Measurements from ENCODE around the gene TRAF3. TPM values are rescaled to one million over a fixed set of nuclear protein-coding genes. Genes with fewer than 3 reads are reported as not detected.
"Not testable (repeated sequence)": the region's sequence is repeated elsewhere in the genome, so short reads cannot be mapped to it uniquely, and the experiment has no call there.

Gene TRAF3
- total RNA-seq, 1 donor from 2014 or later: 10.7 TPM

DNA sequence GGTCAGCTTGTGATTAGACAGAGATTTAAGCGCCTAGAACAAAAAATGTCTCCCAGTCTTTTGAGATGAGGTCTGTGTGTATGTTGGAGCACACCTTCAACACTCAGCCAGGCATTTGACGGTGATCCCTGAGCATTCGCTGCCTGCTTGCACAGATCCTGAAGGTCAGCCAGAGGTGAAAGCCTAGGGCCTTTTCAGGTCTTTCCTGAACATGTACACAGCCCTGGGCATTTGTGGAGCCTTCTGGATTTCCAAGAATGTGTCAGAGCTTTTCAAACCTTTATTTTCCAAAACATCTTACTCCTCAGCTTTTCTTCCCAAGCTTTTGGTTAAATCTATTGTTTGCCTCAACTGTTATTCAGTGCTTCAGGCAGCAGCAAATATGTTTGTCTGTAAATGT is 86.1 kb downstream of the TRAF3 start:
- no peak for DNase-seq (ENCODE audit: low read depth in 2 of 2)

DNA sequence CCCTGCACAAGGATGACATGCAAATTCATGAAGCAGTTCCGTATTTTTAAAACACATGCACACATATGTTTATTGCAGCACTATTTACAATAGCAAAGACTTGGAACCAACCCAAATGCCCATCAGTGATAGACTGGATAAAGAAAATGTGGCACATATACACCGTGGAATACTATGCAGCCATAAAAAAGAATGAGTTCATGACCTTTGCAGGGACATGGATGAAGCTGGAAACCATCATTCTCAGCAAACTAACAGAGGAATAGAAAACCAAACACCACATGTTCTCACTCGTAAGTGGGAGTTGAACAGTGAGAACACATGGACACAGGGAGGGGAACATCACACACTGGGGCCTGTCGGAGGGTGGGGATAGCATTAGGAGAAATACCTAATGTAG is 88.7 kb downstream of the TRAF3 start:
- not testable (repeated sequence) for DNase-seq (ENCODE audit: low read depth in 2 of 2)

DNA sequence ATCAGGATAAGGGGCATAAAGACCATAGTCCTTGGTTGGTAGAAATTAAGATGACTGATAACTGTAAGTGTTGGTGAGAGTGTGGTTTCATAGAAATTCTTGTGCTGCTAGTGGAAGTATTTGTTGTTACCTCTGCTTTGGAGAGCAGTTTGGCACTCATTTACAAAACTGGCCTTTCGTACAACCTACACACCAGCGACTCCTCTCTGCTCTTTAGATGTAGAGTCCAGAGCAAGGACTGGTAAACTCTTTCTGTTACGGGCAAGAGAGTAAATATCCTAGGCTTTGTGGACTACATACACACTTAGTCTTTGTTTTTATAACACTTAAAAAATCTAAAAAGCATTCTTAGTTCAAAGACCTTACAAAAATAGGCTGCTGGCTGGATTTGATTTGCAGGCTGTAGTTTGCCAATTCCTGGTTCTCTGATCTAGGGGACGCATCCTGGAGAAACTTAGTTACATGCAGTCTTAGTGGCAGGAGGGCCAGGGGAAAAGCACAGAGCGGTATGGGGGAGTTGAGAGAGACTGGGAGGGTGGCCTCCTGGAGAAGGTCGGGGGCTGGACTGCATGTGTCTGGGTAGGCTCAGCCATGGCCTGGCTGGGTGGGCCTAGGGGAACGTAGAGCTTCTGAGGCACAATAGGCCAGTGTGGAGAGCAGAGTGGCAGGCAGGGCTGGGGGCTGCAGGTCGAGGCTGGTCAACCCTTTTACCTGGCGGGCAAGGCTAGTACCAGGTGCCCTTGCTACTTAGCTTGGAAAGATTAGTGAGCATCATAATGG is 89.9 kb downstream of the TRAF3 start:
- DNase-seq (ENCODE audit: low read depth in 2 of 2): no peak

DNA sequence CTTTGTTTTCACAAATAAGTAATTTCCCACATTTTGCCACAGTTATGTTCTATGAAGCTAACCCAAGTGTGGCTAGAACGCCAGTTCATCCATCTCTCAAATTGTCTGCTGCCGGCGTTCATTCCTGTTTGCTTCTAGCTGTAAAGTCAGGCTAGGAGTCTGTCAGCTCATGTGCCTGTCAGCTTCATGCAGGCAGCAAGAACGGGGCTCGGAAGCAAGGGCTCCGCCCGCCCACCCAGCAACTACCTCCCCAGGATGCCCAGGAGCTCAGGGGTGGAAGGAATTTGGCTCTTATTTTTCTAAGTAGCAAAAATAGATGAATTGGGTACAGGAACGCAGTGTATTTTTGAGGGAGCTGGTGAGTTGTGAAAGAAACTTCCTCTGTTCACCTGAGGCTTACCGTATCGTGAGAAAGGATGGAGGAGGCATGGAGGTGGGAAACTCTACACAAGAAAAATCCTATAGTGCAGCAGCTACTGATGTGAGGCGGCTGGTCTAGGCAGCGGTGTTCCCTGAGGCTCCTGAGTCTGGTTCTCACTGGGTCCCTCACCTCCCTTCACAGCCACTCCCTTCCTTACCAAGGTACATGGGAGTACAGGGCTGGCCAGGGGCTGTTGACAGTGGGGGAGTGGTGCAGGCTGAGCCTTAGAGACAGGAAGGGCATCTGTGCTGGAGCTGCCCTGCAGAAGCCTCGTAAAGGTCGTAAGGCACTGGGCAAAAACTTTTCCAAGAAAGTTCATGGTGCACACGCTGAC is 90.8 kb downstream of the TRAF3 start:
- DNase-seq (ENCODE audit: low read depth in 2 of 2): no peak

DNA sequence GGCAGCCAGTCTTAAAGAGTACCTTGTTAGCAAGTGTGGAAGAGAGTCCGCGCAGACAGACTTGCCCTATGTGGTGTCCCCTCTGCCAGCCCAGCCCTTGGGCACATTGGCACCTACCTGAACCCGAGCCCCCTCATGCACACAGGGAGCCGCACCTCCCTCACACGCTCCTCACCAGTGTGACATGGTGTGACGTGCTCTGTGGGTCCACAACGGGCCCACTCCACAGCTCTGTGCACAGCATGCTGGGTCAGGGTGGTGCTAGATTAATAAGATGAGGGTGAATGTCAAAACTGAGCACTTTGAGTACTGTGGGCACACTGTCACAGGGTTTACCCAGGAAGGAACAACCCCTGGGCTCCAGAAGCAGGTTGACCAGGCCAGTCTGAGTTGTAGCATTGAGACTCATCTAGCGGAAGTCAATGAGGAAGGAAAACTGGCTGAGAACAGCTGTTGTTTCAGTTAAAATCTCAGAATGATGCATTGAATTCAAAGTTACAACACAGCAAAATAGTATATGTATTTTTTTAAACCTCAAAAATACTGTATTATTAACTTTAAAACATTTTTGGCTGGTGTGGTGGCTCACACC is 91.8 kb downstream of the TRAF3 start:
- no peak for DNase-seq (ENCODE audit: low read depth in 2 of 2)

DNA sequence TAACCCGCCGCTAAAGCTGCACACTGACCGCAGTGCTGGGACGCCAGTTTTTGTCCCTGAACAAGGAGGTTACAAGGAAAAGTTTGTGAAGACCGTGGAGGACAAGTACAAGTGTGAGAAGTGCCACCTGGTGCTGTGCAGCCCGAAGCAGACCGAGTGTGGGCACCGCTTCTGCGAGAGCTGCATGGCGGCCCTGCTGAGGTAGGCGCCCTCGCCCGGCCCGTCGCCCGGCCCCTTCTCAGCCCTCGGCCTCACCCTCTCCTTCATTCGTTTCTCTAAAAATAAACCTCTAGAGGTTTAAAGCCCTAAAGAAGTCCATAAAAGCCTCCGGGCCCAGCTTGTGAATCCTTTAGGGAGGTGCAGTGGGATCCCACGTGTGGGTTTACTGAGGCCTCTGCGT is 93.0 kb downstream of the TRAF3 start:
- no peak for DNase-seq (ENCODE audit: low read depth in 2 of 2)

DNA sequence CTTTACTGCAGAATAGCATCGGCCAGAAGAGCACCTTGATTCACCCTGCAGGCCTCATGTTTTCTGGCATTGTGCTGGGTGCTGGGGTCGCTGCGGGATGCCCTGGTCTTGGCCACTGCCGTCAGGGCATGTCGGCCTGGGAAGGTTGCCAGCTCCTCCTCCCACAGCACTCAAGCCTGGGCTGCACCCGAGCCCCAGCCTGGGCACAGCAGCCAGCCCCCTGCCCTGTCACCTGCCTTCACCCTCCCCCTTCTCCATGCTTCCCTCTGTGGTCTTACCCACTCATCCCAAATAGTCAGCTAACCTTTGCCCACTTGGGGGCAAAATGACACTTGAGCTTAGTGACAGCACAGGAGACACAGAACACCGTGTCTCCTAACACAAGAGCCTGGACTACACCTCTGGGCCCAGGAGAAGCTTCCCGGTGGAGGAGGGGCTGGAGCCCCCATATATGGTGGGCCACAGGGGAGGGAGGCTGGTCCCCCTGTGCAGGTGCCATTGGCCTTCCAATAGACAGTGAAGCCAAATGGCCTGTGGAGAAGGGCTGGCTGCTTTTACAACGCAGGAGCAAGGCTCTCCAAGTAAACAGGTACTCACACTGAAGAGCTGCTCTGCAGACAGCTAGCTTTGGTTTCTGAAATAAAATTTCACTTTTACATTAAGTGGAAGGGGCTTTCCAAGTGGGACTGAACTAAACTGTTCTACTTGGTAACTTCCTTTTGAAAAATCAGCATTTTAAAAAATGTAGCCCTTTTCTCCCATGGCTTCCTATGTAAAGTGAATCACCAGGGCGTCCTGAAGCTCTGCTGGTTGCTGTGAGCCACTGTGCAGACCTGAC is 94.0 kb downstream of the TRAF3 start:
- DNase-seq (ENCODE audit: low read depth in 2 of 2): no peak

DNA sequence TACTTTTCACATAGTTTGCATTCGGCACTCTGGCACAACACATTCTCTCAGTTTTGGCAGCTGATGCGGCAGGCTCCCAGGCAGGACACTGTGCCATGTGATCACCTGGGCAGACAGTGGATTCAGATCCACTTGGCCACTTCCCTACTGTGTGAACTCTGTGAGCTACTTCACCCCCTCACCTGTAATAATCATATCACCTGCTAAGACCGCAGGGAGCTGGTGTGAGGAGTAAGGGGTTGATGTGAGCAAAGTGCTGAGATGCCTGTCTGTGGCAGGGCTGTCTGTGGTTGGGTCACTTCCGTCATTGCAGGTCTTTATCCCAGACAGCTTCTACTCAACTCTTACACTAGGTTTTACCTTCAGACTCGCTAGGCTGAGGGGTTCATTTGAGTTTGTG is 94.8 kb downstream of the TRAF3 start:
- no peak for DNase-seq (ENCODE audit: low read depth in 2 of 2)

DNA sequence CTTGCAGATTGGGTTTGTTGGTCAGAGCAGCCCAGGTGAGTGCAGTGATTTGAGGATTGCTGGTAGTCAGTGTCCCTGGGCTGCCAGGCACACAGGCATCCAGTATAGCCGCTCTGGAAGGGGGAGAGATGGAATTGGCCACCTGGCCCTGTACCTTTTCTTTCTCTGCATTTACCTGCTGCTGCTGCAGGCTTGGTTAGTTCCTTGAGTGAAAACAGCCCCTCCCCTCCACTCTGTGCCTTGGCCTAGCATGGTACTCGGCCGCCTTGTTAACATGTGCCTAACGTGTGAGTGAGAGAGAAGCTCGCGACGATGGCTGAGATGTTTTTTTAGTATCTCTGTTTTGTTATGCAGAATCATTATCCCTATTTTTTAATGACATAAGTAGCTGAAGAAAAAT is 95.9 kb downstream of the TRAF3 start:
- DNase-seq (ENCODE audit: low read depth in 2 of 2): no peak

DNA sequence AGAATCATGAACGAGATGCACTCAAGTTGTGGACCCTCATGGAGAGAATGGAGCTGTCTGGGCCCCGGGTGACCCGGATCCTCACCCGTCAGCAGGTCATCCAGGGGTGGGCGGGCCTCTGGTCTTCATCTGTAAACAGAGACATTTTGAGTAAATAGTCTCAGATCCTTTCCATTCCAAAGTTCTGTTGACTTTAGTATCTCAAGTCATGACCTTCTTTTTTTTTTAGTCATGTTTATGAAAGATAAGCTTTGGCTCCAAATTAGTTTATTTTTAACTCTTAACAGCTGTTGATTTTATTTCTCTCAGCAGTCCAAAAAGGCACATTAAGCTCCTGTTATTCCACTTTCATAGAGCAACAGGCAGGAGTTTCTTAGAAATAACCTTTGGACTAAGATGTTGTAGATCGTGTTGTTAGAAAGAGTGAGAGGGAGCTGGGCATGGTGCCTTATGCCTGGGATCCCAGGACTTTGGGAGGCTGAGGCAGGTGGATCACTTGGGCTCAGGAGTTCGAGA is 96.4 kb downstream of the TRAF3 start:
- no peak for DNase-seq (ENCODE audit: low read depth in 2 of 2)

DNA sequence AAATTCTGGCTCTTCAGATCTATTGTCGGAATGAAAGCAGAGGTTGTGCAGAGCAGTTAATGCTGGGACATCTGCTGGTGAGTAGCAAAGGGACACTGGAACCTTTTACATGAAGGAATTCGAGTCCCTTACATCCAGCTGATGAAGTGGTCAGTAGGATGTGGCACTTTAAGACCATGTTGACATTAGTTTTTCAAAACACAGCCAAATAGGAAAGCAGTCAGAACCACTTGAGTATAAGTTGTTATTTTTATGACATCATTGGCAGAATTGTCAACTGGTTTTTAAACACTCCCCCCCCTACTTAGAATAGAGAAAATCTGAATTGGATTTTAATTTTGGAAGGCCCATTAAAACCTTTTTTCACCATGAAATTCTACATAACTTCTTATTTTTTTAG is 98.4 kb downstream of the TRAF3 start:
- DNase-seq (ENCODE audit: low read depth in 2 of 2): peak in 1 of 2 donors; percentile 16

DNA sequence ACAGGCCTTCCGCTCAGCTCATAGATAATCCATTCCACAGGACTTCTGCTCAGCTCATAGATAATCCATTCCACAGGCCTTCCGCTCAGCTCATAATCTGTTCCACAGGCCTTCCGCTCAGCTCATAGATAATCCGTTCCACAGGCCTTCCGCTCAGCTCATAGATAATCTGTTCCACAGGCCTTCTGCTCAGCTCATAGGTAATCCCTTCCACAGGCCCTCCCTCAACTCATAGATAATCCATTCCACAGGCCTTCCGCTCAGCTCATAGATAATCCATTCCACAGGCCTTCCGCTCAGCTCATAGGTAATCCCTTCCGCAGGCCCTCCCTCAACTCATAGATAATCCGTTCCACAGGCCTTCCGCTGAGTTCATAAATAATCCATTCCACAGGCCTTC is 100.3 kb downstream of the TRAF3 start:
- not testable (repeated sequence) for DNase-seq (ENCODE audit: low read depth in 2 of 2)

DNA sequence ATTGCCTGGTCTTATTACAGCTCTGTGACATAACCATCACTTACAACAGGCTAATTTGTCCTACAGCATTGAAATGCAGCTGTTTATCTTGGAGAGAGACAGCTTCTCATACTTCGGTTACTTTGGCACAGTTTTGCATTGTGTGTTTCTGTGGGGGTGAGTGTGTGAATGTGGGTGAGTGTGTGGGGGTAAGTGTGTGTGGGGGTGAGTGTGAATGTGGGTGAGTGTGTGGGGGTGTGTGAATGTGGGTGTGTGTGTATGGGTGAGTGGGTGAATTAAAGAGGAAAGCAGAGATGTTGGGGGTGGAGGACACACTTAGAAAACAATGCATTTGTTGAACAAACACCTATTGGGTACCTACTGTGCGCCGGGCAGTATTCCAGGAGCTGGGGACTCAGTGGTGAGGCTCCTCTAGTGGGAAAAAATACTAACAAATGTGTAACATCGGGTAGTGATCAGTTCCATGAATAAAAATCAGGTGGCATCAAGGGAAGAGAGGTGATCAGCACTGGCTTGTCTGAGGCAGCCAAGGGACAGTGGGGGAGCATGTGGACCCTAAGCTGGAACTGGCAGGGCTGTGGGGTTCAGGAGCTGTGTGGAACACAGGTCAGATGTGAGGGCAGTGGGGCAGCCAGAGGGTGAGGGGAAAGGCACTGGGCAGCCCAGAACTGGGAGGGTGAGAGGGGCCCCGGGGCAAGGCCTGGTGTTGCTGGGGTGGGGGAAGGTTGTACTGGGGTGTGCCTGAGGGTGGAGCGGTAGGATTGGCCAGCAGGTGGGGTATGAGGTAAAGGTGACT is 101.1 kb downstream of the TRAF3 start:
- no peak for DNase-seq (ENCODE audit: low read depth in 2 of 2)

DNA sequence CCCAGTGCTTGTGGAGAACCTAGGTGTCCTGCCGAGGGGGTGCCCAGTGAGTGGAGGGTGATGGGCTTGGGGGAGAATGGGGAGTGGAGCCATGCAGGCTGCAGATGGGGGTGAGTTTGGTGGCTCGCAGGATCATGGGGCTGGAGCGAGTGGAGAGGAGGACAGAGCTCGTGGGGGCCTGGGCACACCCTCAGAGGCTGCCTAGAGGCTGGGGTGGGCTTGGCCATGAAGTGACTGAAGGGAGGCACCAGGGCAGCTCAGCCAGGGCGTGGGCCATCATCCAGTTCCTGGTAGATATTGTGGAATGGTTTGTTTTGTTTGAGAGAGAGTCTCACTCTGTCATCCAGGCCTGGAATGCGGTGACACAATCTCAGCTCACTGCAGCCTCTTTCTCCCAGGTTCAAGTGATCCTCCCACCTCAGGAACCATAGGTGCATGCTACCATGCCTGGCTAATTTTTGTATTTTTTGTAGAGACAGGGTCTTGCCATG is 101.8 kb downstream of the TRAF3 start:
- no peak for DNase-seq (ENCODE audit: low read depth in 2 of 2)

DNA sequence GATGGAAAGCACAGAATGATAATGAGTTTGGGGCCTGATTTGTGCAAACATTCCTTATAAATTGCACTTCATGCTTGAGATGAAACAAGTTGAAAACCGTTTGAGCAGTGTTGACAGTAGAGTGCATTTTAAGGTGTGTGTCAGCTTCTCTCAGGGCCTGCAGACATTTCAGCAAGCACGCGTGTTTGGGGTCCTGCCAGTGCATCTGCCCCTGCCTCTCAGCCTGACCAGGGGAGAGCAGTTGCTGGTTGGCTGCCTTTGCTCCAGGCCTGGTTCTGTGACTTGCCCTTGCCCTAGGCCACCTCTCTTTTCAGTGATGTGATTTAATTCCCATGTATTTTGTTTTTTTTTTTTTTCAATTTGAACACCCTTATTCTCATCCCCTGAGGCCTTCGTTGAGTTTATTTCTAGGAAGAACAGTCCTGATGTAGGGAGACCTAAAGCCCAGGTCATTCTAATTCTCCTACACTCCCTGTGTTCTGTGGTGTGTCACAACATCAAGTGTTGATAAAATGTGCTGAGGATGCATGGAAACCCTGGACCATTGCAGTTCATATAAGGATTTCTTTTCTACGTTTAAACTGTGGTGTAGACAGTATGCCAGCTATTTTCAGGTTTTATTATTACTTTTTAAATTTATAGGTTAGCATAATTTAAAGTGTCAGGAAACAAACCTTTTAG is 105.1 kb downstream of the TRAF3 start:
- DNase-seq (ENCODE audit: low read depth in 2 of 2): no peak

DNA sequence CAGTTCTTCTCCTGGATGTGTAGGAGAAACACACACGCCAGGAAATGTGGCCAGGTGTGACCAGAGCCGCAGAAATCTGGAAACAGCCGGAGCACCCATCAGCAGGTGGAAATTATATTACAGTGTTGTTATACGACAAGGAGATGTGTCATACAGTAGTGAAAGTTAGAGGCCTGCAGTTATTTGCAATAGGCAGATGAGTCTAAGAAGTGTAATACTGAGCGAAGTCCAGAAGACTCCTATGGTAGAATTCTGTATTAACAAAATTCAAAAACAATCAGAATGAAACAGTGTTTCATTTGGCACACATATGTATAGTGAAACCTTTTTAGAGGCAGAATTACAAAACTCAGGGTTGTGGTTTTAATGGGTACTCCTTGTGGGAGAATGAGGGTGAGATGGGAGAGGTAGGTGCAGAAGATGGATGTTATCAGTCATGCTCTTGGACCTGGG is 105.9 kb downstream of the TRAF3 start:
- DNase-seq (ENCODE audit: low read depth in 2 of 2): no peak

DNA sequence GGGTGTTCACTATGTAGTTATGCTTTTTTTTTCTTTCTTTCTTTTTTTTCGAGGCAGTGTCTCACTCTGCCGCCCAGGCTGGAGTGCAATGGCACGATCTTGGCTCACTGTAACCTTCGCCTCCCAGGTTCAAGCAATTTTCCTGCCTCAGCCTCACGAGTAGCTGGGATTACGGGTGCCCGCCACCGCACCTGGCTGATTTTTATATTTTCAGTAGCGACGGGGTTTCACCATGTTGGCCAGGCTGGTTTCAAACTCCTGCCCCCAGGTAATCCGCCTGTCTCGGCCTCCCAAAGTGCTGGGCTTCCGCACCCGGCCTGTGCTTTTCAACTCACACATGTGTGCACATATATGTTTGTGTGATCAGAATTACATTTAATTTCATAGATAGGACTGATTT is 106.3 kb downstream of the TRAF3 start:
- no peak for DNase-seq (ENCODE audit: low read depth in 2 of 2)

DNA sequence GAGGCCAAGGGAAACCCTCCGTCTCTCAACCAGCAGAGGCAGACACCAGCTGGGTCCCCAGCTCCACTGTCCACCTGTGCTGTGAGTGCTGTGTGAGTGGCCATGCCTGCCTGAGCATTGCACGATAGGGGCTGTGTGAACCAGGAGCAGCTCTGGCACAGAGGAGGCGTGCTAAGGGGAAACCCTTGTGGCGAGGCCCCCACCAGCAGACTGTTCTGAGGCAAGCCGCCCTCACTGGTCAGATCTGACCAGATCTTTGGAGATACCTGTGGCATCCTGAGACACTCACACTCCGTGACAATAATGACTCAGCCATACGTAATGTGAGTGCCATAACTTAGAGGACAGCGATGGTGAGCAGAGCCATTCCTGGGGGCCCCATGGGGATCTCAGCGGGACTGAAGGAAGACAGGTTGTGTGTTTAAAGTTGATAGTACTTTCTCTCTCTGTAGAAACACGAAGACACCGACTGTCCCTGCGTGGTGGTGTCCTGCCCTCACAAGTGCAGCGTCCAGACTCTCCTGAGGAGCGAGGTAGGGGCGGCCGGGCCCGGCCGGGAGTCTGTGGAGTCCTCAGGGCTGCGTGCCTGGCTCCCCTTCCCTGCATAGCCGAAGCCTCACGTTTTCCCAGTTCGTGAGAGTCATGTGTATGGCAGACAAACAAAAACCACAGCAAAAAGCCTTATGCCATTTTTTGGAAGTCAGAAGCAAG is 108.6 kb downstream of the TRAF3 start:
- no peak for DNase-seq (ENCODE audit: low read depth in 2 of 2)

DNA sequence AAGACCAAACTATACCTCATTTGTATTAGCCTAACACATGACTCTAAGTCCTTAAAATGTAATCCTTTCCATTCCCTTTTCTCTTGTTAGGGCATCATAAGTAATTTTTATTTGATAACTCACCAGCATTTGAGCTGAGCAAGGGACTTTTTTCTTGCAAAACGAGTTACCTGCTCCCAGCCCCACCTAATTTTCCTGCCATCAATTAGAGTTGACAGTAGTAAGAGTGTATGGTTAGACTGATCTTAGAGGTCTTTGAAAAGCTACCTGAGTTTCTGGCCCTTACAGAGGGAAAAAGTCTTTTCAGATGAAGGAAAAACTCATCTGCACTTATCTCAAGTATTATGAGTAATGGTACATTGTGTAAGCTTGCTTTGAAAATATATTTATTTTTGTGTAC is 111.5 kb downstream of the TRAF3 start:
- no peak for DNase-seq (ENCODE audit: low read depth in 2 of 2)

Measured in lung microvascular endothelial cell (primary cell).